ACHN (cell line): ENCODE data around the gene OPRM1.
A peak's percentile ranks its signal among the peaks of the same experiment; 100 is the strongest.

Experiments used
- DNase-seq: peaks from one replicate; pipeline ENCODE4 v3.0.0-alpha.2; 2015
- in situ Hi-C: cut with HindIII; loops from 2 replicates; pipeline ENCODE4 v1.10.0; 2017; ENCODE audit warnings: low sequenced_read_pairs, low pct_ligation_motif_present, low pct_unique_long_range_greater_than_20kb

OPRM1 gene

DNA sequence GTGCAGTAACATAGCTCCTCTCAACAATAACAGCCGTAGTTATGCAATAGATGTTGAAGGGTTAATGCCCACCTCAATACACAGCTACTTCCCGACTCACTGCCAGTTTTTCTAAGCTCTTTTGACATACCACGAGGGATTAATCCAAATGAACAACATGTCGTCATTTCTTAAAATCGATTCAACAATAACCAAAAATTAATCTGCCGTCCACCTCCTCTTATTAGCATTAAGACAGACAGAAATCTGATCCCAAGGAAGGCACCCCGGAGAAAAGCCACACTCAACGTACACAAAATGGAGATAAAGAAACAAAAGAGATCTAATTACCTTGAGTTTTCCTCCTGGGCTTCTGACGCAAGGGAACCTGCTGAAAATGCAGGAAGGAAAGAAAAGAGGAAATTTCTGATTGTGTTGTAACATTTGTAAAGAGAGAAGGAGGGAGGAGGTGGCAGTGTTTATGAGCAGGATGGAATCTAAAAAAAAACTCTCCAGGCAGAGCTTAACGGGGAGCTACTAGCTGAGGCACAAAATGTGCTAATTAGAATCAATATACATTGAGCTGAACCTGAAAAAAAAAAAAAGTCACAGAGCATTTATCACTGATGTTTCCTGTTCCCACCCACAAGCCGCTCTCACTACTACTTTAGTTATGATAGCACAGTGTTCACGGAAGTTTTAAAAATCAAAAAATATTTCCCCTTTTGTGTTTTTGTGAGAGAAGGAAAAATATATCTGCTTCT, 208.2 kb downstream of the OPRM1 start:
- in situ Hi-C loops: no loop called here
- peak; percentile 16 for DNase-seq

DNA sequence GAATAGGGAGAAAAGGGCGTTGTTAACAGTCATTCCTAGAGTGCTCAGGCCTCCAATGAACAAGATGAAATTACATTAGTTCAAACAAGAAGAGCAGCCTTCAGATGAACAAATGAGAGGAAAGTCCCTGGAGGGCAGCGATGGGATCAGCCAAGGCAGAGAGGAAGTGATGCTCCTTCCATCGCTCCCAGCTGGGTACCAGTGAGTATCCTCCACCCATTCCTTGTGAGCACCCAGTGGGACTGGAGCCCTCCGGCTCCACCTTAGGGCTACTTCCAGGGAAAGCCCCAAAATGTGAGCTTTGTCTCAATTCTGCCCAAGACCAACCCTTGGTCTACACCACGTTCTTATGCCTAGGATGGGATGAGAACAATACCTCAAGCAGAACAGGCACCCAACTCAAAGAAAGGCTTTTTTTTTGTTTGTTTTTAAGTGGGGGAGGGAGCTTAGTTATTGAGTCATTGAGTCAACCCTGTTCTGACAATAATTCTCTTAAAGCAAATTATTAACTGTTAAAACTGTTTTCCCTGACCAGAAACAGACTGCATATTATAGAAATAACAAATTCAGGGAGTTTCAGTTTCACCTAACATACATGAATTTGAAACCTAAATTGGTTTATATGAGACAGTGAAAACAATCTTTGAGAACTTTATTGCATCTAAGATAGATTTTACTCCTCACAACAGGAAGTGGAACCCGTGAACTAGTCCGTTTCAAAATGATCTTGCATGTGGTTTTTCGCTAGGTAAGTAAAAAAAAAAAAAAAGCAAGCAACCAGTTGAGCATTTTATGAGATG, 210.7 kb downstream of the OPRM1 start:
- DNase-seq: peak; percentile 65
- in situ Hi-C loops: no loop called here

DNA sequence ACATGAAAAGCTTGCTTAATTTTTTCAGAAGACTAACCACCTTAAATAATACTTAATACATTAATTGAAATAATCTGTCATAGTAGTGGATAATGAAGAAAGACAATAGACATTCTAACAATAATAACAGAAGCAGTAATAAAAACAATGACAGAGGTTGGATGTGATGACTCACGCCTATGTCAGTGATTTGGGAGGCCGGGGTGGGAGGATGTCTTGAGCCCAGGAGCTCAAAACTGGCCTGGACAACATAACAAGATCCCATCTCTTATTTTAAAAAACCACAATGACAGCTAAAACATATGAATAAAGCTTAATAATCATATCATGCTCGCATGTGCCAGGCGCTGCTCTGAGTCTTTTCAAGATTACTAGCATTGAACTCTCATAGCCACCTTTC, 212.1 kb downstream of the OPRM1 start:
- in situ Hi-C loops: no loop called here
- DNase-seq: no peak

DNA sequence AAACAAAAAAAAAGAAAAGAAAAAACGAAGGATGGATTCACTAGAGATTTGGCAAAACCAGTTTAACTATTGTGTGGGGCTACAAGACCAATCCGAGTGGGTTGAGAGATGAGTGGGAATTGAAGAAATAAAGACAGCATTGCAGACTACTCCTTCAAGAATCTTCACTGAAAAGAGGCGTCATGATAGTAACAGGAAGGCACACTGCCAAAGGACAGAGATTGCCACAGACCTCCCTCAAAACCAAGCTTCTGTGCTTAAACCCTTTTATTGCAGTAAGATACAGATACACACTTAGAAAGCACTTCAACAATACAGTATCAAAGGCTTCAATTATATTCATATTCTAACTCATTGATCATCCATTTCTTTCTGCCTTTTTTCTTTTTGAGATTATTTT, 213.6 kb downstream of the OPRM1 start:
- DNase-seq: no peak
- in situ Hi-C loops: no loop called here

DNA sequence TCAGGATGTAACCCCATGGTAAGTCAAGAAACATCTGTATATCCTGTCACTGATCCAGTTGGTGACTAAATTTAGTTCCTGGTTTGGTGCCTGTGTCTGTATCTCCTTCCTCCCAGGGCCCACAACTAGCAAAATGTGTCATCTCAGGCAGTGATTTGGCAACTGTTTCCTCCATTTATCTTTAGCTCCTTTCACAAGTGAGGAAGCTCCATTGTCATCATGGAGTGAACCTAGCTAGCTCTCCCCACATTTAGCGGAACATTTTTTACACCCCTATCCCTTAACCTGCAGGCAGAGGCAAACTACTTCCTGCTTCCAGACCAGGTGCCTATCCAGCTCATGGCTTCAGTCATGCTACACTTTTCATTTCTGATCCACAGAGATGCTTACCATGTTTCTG, 218.0 kb downstream of the OPRM1 start:
- in situ Hi-C loops: no loop called here
- no peak for DNase-seq

DNA sequence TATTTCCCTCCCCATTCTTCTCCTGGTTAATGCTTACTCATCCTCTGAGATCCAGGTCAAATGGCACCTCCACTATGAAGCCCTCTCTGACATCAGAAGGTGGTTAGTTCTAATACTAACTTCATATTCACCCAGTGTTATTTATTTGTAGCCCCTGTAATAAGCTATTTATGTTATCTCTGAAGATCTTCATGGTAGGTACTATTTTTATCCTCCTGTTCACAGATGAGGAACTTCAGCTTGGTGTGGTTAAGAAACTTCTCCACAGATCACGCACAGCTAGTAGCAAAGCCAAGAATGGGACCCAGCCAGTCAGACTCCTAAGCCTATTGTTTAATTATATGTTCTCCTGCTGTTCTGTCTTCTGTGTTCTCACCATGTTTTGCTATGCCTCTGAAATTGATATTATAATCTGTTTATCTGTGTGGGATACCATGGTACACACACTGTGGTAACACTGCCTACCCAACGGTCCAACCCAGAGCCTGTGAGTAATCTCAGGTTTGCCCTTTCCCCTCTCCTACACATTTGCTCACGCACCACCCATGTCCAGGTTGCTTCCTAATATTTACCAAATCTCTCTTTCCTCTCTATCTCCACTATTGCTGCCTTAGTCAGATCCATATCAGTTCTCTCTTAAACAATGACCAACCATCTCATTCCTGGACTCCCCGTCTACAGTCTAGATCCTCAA, 219.2 kb downstream of the OPRM1 start:
- in situ Hi-C loops: no loop called here
- no peak for DNase-seq

DNA sequence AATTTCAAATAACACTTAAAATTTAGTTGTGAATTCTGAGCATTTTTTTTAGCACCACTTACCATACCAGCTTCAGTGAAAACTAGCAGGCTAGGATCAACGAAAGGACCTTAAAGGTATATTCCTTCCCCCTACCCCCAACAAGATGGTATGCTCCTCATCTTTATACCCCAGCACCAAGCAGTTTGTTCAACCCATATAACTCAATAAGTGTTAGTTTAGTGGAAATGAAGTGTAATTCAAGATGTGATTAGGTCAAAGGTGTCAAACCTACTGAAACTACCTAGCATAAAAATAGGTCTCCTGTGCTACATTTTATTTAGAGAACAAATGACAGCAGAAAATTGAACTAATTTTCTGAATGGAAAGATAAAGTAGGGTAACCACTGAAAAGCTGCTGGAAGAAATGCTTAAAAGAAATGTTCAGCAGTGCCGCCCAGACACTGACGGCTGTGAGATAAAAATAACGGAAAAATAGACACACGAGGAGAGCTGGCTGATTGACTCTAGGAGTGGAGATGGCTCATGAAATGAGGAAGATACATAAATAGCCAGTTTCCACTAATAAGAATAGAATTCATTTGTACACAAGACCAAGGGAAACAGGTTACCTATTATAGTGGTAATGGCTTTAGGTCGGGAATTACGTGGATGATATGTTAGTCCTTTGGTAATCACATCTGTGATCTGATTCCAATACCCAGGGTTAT, 222.8 kb downstream of the OPRM1 start:
- no peak for DNase-seq

DNA sequence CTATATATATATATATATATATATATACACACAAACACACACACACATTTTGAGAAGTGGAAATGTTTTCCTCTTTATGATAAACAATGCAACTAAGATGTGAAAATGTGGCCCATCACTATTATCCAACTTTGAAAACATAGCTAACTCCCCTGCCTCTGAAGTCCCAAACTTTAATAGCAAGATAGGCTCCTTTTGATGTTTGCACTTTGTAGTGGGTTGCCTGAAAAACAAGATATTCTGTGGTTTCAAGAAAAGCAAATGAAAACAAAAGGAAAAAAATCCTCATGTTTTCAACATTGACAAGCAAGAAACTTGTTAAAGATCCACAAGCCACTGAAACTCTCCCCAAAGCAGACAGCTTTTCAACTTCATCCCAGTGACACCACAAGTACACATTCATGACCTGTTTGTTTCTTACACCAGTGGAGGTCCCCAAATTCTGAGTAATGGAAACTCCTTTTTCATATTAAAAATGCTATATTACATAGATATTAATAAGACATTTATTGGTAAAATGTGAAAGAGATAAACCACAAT, 227.6 kb downstream of the OPRM1 start:
- no peak for DNase-seq
- in situ Hi-C loops: no loop called here

More for the DNA sequence above, 222.8 kb downstream of the OPRM1 start:
- in situ Hi-C loops: no loop called here

DNA sequence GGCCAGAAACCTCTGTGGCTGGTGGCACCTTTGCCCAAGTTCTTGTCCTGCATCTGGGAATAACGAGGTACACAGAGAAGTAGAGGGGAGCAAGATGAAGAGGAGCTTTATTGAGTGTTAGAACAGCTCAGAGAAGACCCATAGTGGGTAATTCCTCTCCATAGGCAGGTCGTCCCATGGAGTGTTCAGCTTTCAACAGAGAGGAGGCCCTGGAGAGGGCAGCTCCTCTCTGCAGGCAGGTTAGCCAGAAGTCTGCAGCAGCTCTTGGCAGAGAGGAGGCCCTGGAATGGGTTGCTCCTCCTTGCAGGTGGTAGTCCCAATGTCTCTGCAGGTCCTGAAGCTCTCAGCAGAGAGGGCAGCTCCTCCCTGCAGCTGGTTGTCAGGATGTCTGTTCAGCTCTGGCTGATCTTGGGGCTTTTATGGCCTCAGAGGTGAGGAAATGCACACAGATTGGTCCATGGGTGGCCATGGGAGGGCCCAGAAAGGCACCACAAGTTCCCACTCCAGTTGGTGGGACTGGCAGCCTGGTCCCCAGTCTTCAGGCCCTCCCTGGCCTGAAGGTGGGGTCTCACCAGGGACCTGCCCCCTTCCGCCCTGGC, 228.6 kb downstream of the OPRM1 start:
- in situ Hi-C loops: no loop called here
- DNase-seq: no peak

DNA sequence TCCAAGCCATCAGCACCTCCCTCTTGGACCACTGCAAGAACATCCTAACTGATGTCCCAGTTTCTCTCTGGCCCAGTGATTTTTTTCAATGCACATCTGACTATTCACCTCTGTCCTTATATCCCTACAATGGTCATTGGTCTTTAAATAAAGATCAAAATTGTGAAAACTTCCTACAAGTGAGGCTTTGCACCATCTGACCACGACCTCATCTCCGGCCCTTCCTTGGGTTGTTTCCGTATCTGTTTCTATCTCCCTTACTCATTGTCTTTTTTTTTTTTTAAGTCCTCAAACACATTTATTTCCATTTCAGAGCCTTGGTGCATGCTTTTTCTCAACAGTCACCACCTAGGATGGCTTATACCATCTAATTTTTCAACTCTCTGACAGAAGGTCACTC, 229.4 kb downstream of the OPRM1 start:
- in situ Hi-C loops: no loop called here
- no peak for DNase-seq

DNA sequence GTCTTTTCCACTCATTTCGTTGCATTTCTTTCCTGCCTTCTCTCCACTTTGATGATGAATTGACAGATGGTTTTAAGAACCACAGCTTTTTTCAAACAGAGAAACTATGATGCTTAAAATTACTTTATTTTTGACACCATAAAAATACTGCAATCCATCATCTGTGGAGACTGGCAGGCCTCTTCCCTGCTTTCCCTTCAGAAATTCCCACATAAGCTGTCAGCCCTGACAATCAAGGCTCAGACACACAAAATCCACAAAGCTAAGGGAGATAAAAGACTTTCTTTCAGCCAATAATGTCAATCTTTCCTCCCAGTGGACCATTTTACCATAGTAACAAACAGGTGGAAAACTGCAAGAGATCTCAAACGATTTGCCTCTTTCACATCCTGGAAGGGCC, 235.1 kb downstream of the OPRM1 start:
- in situ Hi-C loops: no loop called here
- no peak for DNase-seq

DNA sequence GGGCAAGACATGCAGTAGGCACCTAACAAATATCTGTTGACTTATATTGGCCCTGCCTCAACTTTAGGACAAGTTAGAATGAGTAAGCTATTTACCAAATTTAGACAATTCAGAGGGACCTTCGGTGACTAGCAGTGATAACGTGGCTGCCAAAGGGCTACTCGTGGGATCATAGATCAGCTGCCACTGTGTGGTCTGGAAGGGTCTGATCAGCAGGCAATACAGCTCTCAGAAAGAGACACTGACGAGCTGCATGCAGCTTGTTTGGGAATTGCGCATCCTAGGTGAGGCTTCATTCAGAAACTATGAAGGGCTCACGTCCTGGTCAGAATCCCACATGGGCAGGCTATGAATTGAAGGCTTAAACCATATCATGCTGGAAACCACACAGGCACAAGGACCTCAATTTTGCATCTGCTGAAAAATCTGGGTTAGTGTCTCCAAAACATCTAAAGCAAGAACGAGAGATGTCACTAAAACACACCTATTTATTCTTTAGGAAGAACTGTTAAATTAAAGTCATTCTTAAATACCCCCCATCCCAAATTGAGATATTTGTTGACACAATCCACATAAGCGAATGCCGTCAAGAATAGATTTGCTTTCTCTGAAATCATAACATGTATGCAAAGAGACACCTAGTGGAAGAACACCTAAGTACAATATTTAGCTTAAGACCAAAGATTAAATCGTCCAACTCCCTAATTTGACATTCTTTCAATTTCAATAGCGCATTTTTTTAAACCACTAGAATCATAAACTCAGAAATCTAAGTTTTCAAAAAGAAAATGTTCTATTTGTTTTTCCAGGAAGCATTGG, 238.0 kb downstream of the OPRM1 start:
- in situ Hi-C loops: no loop called here
- DNase-seq: peak; percentile 56

DNA sequence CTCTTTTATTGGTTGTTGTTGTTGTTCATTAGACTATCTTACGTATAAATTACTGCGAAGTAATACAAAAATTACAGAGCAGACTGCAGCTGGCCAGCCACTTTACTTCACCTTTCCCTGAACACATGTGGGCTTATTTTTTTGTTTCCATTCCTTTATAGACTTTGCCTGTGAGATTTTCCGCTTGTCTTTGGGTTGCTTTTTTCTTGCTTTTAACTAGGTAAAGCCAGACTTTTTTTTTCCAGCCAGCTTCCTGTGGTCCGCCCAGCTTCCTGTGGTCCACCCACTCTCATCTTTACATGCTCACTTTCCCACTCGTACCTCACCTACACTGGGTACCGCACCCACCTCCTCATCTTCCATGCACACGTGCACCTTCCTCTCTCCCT, 238.6 kb downstream of the OPRM1 start:
- DNase-seq: no peak
- in situ Hi-C loops: no loop called here

DNA sequence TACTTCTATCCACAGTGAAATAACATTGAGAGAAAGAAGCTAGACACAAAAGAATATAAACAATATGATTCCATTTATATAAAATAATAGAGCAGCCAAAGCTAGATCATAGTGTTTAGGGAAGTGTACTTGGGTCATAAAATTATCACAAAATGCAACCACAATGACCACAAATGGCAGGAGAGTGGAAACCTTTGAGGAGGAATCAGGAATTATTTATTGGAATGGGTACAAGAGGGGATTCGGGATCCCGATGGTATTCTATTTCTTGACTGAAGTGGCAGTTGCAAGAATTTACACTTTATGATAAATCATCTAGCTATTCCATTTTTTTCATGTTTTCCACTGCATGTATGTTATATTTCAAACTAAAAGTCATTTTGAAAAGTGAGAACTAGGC, 241.5 kb downstream of the OPRM1 start:
- in situ Hi-C loops: no loop called here
- no peak for DNase-seq

DNA sequence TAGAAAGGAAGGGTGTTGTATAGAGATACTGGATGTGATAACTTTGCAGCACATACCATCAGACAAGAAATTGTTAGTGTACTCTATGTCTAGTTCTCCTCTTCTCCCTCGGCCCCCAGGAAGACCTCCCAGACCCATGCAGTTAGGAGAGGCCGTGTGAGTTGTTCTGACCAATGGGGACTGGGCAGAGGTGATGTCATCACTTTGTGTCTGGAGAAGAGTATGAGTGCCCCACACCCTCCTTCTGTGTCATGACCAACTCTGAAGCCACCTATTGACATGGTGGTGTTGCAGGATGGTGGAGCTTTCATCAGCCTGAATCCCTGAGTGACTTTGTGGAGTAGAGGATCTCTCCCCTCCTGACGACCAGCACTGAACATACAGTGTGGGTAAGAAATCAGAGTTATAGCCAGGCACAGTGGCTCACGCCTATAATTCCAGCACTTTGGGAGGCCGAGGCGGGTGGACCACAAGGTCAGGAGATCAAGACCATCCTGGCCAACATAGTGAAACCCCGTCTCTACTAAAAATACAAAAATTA, 245.3 kb downstream of the OPRM1 start:
- no peak for DNase-seq
- in situ Hi-C loops: no loop called here

DNA sequence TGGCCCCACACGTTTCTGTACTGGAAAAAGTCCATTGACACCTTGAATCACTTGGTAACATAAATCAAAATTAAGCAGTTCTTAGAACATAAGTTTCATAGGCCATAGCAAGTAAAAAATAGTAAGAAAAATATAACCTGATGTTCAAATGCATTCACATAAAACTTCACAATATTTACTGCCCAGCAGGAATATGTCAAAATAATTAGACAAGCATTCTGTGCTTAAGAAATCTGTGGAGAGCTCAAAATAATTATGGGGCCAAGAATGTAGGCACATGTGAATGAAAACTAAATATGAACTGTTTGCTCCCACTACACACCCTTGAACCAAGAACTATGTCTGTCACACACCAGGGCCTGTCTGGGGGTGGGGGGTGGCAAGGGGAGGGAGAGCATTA, 246.8 kb downstream of the OPRM1 start:
- no peak for DNase-seq
- in situ Hi-C loops: no loop called here

DNA sequence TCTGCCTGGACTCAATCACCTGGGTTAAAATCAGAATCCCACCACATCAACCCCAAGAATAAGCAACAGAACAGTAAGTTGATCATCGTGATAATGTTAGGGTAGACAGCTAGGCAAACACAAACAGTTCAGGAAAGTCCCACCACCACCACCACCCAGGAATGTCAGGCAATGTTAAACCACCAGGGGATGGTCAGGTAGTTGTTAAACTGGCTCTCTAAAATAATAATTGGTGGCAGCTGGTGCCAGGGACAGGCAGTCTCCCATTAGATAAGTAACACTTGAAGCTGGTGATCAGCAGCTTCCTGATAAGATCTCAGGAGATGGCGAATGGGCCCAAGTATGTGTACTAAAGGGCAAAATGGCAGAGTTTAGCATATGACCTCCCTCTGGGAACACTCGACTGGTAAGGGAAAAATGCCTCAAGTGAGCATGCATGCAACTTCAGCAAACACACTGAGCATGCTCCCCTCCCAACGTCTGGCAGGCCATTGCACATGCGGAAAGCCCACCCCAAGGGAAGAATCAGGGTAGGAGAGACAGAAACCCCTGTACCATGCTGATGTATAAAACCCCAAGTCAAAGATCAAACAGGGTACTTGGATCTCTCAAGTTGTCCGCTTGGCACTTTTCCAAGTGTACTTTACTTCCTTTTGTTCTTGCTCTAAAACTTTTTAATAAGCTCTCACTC, 250.9 kb downstream of the OPRM1 start:
- DNase-seq: no peak
- in situ Hi-C loops: no loop called here
